ENCODE measurements around the gene SLX9.

DNA sequence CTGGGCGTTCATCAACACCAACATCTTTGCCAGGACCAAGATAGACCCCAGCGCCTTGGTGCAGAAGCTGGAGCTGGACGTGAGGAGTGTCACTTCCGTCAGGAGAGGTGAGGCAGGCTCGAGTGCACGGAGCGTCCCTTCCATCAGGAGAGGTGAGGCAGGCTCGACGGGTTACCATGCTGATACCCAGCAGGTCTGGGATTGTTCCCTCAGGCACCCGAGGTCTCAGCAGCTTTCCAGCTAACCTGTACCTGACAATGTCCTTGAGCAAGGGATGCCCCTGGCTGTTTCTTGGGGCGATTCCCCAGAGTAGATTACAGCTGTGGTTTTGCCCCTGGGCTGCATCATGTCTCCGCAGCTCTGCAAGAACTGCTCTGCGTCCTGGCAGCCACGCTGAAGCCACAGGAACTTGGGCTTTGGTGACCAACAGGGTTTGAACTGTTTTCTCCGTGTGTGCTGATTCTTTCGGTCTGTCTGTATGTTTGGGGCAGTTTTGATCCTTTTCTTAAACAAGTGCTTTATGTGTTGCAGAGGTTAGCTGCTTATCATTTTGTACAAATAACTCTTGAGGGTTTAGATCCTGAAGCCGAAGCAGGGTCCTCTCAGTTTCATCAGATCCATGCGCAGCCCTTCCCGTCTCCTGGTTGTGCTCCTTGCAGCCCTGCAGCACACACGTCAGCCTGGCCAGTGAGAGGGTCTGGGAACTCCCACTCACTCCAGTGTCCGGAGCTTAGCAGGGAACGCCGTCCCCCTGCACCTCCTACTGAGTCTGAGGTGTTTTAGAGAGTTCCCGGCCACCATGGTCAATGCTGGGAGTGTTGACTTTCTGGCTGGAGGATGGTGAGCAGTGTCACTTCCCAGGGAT lies 4.1 kb downstream of the SLX9 start:
- TF ChIP-seq POLR2A (IDR thresholded peaks at IDR 0.05) (no peak), CTCF (IDR thresholded peaks at IDR 0.05) (no peak)

All from transverse colon (tissue), 3 donors.